GM19455 (cell line): ENCODE measurements around the gene IL36RN.
"Not testable (repeated sequence)": the region's sequence is repeated elsewhere in the genome, so short reads cannot be mapped to it uniquely, and the experiment has no call there.

Source experiments
- ATAC-seq: cut with Tn5 transposase; IDR thresholded peaks from one replicate; pipeline ENCODE4 v1.9.1; 2021; ENCODE audit not compliant: unreplicated experiment

IL36RN gene

DNA sequence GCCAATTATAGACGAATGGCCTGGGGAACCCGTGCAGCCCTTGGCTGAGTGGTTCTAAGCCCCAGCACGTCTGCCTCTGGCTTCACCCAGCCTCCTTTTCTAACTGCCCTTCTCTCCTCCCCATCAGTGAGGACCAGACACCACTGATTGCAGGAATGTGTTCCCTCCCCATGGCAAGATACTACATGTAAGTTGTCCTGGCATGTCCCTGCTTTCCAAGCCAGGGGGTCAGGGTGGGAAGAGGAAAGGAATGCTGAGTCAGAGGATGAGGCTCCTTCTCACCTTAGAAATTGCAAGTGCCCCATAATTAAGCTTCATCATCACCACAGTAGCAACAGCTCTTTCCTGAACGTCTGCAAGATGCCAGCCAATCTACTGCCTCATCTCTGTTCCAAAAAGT lies 13.6 kb downstream of the IL36RN start:
- no peak for ATAC-seq

DNA sequence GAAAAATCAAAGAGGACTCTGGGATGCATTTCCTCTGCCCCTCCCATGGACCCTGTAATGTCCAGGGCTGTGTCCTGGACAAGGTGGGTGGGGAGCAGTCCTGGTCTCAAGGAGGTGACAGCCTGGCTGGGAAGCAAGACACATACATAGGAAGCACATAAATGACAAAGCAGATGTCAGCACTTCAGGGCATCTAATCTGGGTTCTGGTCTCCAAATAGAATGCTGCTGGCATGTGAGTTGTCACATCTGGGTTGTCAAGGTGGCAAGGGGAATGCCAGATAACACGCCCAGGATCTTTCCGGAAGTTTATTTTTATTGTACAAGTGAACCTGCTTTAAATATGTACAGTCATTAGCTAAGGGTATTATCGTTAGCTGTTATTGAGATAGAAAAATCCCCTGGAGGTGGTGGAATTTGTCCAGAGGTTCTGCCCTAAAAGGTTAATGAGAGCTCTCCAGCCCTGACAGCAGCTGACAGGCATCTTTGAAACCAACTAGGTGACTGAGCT lies 14.4 kb downstream of the IL36RN start:
- no peak for ATAC-seq

GRCh38 chr2:113075030-113075429 lies 16.0 kb downstream of the IL36RN start:
- no peak for ATAC-seq

DNA sequence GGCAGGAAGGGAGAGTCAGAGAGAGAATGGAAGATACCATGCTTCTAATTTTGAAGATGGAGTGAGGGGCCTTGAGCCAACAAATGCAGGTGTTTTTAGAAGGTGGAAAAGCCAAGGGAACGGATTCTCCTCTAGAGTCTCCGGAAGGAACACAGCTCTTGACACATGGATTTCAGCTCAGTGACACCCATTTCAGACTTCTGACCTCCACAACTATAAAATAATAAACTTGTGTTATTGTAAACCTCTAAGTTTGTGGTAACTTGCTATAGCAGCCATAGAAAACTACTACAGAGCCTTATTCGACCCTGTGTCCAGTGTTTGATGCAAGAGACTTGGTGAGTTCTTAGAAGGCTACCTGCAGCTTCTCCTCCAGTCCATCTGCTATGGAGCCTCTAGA lies 16.6 kb downstream of the IL36RN start:
- no peak for ATAC-seq

- no peak for ATAC-seq
These were observed 18.1 kb downstream of the IL36RN start for GRCh38 chr2:113076954-113077669.

- ATAC-seq: no peak
These were observed 18.9 kb downstream of the IL36RN start for GRCh38 chr2:113077921-113078320.

- ATAC-seq: no peak
These were observed 19.4 kb downstream of the IL36RN start for GRCh38 chr2:113078350-113078839.

- no peak for ATAC-seq
These were observed 20.1 kb downstream of the IL36RN start for GRCh38 chr2:113079131-113079530.

- ATAC-seq: no peak
These were observed 21.1 kb downstream of the IL36RN start for GRCh38 chr2:113080134-113080533.

DNA sequence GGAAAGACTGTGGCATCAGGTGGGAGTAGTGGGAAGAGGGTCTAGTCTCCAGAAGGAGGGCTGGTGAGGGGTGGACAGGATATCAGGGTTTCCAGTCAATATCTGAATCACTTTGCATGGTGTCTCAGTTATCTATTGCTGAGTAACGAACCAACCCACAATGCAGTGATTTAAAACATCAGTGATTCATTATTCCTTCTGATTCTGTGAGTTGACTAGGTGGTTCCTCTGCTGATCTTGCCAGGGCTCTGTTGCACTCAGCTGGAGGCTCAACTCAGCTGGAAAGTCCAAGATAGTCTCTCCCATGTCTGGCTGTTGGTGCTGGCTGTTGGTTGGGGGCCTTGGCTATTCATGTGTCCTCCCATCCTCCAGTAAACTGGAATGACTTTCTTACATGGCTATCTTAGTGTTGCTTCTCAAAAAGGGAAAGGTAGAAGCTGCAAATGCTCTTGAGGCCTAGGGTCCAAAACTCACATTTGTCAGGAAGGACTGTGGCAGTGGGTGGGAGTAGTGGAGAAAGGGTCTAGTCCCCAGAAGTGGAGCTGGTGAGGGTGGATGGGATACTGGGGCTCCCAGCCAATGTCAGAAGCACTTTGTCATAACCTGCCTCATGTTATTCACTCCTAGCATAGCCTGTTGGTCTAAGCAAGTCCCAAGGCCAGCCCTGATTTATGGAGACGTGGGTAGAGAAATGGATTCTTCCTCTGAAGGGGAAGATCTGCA lies 22.7 kb downstream of the IL36RN start:
- ATAC-seq: no peak

GRCh38 chr2:113083296-113083695 lies 24.3 kb downstream of the IL36RN start:
- ATAC-seq: no peak

GRCh38 chr2:113084249-113085000 lies 25.4 kb downstream of the IL36RN start:
- no peak for ATAC-seq

GRCh38 chr2:113085542-113085941 lies 26.5 kb downstream of the IL36RN start:
- no peak for ATAC-seq

DNA sequence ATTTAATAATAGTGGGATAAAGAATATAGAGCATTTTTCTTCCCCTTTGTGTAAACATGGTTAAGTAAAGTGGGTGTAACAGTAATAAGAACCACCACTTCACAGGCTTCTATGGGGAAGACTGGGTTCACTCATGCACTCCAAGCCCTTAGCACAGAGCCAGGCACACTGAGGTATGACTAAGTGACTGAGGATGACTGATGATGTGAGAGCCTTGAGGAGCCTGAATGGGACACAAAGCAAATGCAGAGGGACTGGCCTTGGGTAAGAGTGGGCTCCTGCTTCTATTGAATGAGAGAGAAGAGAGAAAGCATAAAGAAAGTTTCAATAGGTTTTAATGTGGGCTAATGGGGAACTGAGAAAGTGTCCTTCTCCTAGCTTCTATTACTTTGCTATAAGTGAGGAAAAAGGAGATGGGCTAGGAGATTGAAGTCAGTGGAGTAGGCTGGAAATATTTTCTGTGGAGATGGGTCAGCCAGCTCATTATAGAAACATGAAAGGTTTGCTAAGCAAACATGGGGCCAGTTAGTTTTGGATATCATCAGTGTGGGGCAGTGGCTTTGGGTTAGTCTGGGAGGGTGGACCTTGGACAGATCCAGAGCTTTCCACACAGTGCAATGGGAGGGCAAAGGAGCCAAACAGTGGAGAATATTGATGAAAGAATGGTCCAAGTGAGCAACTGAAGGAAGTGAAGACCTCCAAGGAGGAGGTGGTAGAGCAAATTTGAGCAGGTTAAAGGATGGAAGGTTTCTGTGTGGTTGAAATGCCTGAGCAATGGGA lies 29.4 kb downstream of the IL36RN start:
- no peak for ATAC-seq

DNA sequence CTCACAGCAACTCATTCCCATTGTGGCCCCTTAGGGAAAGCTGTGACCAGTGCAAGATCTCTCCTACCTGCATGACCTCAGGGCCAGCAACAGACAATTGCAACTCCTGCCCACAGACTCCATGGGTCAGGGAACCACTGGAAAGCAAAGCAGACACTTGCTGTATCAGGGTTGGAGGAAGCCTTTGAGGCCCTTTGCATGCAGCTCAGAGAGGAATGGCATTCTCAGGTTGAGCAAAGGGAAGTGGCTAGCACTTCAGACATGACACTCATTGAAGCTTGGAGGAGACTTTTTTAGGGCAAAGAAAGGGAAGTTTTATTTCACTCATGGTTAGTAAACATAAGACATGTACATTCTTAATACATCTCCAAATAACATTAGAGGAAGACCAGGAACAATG lies 30.9 kb downstream of the IL36RN start:
- ATAC-seq: no peak

GRCh38 chr2:113091231-113091896 lies 32.4 kb downstream of the IL36RN start:
- no peak for ATAC-seq

DNA sequence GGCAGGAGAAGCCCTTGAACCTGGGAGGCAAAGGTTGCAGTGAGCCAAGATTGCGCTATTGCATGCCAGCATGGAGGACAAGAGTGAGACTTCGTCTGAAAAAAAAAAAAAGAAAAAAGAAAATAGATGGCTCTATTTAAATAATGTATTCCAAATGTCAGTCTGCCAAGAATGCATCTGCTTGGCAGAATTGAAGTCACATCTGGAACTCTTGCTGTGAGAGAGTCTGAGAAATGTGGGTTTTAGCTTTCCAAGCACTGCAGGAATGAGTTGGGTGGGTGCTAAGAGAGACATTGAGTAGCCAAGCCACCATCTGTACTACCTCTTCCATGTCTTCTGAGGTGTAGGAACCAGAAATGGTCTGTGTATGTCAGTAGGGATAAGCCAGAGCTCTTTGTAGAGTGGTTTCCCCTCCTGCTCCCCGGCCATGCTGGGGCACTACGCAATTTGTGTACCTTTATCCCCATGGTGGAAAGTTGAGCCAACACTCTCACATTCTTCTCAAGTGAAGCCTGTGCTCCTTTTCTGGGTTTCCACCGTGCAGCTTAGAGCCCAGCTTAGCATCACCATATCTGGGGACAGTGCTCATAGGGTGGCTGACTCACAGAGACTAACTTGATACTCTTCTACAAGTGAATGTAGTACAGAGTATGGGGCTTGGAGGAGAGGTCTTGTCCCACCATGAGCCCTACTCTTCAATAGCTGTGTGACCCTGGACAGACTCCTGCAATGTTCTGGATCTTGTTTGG lies 34.0 kb downstream of the IL36RN start:
- no peak for ATAC-seq

DNA sequence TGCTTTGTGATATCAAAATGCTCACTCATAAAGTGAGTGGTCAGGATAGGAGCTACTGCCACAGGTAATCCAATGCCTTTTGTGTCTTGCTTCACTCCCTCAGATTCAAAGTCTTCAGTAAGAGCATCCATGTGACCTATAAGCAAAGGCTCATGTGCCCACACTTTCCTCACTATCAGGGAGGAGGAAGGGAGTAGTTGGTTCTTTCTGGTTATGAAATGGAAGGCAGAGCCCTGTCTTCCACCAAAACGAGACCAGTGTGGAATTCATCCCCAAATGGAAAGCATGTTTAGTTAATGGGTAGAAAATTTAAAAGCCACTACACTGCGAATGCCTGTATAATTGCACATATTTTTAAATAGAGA lies 34.6 kb downstream of the IL36RN start:
- no peak for ATAC-seq

DNA sequence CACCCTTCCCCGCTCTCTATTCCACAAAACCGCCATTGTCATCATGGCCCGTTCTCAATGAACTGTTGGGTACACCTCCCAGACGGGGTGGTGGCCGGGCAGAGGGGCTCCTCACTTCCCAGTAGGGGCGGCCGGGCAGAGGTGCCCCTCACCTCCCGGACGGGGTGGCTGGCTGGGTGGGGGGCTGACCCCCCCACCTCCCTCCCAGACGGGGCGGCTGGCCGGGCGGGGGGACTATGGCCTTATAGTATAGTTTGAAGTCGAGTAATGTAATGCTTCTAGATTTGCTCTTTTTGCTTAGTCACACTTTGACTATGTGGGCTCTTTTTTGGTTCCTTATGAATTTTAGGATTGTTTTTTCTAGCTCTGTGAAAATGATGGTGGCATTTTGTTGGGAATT lies 37.3 kb downstream of the IL36RN start:
- not testable (repeated sequence) for ATAC-seq
